Stimulated activated CD4-positive, alpha-beta T cell treated with anti-CD3 and anti-CD28 coated beads, Interleukin-2, amount 100 ng/mL, for 24 hours (primary cell): ENCODE results near the gene SORCS1.
"Not testable (repeated sequence)": the region's sequence is repeated elsewhere in the genome, so short reads cannot be mapped to it uniquely, and the experiment has no call there.

Experiments used
- DNase-seq, 2 donors: peaks; one replicate each; pipeline ENCODE4 v3.0.0-alpha.2; 2020

SORCS1 gene

DNA sequence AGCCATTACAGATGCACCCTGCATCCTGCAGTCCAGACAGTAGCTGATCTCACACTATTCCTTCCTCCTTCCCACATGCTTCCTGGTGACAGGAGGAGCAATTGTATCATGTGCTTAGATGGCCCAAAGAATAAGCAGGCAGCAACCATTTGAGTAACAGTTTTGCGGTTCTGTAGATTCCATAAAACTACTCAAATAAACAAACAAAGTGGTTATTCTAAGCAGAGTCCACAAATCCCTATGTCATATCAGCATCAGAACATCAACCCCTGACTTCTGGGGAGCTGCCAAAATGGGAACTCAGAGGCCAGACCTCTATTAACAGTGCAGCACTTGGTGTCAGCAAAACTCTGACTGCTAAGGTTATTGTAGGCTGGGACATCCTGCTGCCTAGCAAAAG lies 226.0 kb downstream of the SORCS1 start:
- DNase-seq: no peak

DNA sequence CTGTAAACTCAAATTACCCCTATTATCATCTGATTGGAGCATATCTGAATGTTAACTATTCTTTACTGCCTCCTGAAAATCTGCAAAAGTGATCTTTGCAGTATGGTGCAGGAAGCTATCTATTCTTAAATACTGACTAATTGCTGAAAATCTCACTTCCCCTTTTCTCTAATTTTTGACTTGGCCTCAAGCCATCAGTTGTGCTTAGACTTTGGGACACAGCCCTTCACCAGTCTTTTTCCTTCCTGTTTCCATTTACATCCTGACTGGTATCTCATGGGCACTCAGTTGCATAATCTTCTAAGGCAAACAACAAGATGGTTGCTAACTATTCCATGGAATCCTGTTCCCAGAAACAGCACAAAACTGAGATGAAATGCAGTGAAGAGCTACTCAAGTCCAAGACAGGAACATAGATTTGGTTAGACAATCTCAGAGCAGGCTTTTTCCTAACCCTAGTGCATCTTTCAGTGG lies 228.5 kb downstream of the SORCS1 start:
- DNase-seq: no peak

DNA sequence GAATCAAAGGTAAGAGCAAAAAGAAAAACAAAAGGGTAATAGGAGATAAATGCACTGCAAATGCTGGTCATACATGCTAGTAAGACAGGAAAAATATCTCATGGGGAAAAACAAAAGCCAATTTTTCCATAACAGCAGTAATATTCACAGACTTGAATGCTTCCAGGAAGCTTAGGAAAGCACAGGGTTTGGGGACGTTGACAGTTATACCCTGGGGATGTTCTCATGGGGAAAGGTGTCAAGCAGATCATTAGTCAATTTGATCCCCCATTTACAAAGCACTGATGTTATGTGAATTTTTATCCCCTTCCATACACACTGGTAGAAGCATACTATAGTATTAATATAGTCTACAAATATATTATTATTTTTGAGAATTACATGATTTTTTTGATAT lies 232.7 kb downstream of the SORCS1 start:
- DNase-seq: no peak

DNA sequence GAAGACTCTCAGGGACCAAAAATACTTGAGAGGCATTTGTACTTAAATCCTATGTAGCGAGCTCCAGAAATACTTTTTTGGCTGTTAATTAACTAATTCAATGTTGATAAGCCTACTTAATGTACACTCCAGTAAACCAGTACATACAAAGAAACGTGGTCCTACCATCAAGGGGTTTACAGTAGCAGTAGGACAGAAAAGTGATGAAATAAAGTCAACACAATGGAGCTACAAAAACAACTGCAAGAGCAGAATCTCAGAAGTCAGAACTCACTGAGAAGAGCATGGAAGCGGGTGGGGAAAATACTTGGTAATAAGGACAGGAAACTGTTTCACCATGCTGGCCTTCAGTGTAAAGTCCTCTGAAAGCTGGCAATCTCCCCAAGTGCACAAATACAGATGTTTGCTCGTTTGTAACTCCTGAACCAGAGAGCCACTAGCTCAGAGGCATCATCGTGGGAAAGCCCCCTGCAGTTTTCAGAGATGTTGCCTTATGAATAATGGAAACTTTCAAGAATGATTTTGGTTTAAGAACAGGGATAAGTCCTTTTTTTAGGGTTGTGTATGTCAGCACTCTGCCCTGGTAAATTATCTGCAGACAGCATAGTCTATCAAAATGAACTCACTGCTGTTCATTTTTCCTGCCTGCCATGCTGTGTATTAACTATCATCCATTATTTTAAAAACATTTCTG lies 233.2 kb downstream of the SORCS1 start:
- DNase-seq: no peak

DNA sequence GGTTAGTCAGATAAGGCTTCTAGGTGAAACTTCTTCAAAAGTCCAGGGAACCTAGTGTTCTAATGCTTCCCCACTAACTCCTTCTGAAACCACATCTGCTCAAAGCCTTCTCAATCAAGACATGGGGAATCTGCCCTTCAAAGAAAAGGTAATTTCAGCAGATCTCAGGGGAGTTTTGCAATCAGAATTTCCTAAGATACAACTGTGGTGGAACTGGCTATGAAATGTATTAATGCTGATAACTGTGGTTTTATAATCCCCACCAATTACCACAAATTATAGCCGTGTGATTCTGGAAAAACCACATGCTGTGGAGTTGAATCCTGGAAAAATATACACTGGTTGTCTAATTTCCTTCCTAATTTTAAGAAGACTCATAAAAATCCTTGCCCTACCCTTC lies 233.8 kb downstream of the SORCS1 start:
- DNase-seq: no peak

DNA sequence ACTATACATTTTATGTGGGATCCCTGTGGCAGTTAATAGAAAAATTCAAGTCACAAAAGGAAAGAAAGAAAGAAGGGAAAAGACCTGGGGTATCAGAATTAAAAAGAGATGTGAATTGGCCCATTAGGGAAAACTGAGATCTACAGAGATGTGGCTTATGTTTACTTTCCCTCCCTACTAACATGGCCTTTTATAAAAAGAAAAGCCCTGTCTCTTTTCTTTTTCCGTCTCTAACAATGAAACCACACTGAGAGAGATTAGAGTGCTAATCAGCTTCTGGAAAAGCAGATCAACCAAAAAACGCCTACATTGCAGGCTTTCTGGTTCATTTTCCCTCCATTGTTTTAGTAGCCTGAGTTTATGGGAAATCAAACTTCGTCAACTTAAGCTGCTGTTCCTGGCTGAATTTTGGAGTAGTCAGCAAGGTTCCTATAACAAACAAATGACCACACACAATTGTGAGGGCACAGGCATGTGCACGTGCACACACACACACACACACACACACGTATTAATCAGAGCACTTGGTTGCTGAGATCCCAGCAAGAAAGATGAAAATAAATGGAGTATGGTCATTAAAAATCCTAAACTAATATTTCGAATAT lies 235.1 kb downstream of the SORCS1 start:
- no peak for DNase-seq

DNA sequence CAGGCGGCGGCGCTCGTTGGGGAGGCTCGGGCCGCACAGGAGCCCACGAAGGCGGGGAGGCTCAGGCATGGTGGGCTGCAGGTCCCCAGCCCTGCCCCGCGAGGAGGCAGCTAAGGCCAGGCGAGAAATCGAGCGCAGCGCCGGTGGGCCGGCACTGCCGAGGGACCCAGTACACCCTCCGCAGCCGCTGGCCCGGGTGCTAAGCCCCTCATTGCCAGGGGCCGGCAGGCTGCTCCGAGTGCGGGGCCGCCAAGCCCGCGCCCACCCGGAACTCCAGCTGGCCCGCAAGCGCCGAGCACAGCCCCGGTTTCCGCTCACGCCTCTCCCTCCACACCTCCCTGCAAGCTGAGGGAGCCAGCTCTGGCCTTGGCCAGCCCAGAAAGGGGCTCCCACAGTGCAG lies 236.4 kb downstream of the SORCS1 start:
- DNase-seq: not testable (repeated sequence)

DNA sequence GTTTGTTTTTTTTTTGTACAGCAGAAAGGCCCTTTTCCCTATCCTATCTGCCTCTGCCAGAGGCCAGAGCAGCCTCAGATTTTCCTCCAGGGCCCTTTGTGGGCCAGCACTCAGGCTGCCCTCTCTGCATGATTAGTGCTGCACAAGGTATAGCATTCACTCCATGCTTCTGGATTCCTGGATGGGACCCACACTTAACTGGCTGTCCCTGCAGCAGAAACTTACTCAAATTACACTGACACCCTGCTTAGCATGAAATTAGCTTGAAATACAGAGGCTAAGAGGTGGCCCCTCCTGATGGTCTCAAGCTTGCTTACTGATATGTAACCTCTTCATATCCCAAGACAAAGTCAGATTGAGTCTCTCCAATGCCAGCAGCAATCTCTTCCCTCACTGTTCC lies 239.3 kb downstream of the SORCS1 start:
- DNase-seq: no peak

DNA sequence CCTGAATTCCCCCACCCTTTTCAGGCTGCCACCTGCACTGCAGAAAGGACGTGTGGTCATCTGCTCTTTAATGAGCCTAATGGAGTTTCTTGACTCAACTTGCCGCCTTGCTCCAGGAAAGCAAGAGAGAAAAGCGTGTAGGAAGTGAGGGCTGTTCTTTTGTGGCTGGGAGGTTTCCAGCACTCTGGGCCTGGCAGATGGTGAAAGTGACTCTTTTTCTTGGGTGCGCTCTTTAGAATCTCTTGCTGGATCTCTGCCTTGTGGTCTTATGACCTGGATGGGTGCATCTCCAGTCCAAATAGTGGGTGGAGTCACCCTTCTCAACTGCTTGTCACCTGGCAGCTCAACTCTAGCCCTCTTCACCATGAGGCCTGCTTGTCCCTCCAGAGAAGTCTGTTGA lies 244.0 kb downstream of the SORCS1 start:
- DNase-seq: no peak

DNA sequence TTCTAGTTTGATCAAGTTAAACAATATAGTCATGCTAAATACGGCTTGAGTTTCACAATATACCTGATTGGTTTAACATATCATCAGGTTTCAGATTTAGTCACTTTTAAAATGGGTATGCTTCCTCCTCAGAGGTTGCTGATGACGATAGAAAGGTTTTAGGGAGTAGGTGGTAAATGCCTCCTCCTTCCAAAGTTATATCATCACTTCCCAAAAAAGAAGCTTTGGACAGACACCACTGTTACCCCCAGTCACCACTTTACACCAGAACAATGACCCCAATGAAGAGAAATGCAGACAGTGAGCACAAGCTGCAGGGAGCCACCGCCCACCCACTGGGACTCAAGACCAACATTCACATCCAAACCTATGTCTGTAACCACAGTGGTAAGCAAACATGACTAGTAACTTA lies 244.6 kb downstream of the SORCS1 start:
- no peak for DNase-seq

DNA sequence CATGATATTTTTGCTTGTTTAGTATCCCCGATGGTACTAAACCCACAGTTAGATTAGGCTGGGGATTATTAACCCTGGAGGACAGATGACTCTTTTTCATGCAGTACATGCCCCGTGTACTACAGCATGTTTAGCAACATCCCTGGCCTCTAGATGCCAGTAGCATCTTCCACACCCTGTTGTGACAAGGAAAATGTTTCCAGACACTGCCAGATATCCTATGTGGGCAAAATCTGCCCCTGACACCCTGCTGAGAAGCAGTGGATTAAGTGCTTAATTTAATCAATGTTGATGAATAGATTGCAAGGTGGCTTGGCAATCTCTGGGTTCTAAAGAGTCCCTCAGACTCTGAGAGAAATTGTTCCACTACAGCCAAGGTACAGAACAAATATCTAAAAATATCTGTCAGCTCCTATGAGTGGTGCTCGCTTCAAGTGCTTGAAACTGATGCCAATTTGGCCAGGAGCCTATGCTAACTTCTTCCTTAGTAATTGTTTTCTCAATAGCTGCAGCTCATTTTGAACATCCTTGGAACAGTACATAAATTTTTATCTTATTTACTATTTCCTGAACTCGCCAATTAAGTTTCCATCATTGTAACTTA lies 247.0 kb downstream of the SORCS1 start:
- DNase-seq: no peak

DNA sequence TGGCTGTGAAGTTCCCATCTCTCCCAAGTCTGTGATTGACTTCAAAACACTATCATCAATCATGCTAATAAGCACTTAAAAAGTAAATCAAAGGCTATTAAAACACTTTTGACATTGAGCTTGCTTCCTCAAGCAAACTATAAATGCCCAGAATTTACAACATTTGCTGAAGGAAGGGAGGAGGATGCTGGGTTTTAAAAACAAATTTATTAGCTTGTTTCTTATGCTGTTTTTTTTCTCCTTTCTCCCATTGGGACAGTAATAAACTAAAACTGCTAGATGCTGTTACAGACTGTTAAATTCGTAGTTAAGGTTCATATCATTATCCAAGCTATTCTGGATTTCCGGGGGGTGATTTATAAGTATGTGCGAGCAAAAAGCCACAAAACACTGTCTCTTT lies 250.5 kb downstream of the SORCS1 start:
- DNase-seq: no peak

DNA sequence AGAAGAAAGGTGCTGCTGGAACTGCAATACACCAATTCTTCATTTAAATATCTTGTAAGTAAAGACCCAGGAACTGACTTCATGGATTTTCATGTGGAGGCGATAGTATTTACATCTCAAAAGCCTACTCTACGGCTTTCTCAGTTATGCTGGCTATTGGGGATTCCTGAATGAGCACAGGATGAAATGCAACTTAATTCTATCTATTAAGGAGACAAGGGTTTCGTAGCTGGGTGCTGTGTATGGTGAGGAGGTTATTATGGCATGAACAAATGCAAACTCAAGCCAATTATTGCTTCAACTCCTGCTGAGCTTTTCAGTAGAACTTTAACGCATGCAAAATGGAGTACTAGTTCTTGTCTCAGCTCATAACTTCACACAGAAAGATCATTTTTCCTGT lies 251.2 kb downstream of the SORCS1 start:
- no peak for DNase-seq

DNA sequence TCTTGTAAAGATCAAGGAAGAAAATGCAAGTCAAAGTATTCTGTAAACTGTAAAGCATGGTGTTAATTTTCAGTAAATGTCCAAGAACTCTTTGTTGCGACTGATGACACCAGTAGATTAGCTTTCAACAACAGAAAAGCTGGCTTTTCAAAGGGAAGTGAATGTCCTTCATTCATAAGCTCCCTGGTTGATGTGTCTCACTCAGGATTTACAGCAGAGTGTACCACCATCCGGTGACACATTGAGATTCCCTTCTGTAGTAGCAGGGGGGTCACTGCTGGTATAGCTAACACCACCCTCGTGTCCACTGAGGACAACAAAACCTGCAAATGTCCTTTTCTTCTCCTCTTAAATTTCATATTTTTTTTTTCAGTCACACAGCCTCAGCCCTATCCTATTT lies 253.4 kb downstream of the SORCS1 start:
- no peak for DNase-seq

DNA sequence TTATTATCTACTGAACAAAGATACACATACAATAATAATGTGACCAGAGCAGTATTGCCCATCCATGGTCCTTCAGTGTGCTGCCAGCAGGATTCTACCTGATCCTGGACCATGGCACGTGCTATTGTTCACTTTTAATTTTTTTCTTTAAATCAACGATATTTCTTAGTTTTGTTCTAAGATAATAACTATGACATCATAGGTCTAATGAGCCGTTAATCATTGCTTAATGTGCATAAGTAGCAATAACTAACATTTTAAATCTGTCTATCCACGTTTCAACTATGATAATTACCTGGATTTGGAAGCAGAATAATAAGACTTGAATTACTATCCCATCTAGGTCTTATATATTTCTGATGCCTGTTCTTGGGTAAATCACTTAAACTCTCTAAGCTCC lies 253.8 kb downstream of the SORCS1 start:
- DNase-seq: no peak

DNA sequence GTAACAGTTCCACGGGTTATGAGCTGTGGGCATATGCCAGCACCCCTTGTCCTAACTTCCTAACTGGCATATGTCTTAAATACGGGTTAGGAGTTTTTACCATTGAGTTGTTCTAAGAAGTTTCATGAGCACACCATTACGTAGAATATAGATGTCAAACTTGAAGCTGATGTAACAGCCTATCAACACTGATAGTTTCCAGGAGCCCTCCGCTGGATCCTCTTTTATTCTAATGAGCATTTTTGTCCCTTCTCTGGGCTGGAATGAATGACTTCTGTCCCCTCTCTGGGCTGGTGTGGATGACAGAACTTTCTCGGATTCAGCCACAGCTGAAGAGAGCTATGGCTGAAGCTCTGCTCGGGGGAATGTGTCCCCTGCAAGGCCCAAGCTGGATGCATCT lies 256.3 kb downstream of the SORCS1 start:
- DNase-seq: no peak

DNA sequence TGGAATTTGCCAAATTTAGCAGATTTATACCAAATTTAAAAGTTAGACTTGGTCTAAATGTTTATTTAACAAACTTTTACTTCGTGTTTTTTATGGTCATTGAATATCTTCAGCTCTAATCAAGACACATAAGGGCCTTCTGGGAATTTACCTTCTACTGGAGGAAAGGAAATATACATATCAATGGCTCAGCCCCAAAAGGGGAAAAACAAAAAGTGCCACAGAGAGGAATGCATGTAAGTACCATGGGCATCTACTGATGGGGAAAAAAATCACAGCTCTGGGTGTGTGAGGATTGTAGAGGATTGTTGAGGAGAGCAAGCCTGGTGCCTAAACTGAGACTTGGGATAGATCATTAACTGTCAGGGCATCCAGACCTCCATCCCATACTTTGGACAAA lies 260.3 kb downstream of the SORCS1 start:
- no peak for DNase-seq

DNA sequence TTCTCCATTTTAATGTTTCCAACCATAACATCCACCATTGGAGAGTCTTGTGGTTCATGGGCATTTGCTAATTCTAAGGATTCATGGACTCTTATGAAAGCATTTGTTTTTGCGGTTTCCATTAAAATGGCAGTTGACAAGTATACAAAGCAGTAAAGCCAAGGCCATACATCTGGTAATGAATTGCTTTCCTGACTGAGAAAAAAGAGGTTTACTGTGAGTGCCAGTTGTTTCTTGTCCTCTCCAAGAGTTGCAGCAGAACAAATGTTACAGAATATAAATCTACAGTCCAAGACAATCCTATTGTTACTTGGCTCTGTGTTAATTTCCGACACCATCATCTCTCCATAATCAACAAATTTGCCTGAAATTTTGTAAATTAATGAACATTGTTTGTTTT lies 261.3 kb downstream of the SORCS1 start:
- no peak for DNase-seq

DNA sequence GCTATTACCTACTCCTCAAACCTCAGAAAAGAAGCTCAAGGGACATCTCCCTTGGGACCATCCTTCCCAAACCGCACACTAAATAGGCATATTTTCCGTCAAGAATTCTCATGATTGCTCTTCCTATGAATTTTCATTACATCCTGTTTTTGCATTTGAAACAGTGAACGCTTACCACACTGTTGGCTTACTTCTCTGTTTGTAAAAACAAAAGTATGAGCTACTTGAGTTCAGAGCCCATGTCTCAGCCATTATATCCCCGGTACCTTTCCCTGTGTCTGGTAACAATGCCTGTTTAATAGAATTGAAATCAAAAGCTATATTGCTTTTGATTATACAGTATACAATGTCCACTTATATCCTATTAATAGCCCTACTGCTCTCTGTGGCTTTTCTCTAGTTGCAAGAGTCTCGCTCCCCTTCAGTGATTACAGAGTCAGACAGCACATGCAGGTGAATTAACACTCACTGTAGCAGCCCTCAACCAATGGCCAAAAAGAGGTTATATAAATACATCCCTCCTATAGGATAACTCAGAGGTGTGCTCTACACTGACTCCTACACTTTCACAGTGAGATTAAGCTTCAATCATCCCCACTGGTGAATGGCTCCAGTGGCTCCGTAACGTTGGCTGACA lies 264.4 kb downstream of the SORCS1 start:
- DNase-seq: no peak

DNA sequence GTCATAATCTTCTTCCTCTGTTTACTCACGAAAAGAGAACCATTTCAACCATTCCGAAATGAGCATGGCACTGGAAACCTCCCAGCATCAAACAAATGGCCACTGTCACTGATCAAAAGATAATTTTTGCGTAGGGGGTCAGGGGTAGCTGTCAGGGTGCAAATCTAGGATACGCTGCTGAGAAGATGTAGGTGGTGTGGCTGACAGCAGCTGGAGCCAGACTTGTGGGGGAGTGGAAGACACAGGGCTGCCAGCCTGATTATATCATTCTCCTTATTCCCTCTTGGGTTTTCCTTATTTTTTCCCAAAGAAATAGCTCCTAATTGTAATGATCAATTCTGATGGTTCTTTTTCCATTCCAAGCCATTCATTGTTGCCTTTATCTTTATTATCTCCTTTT lies 266.1 kb downstream of the SORCS1 start:
- no peak for DNase-seq

DNA sequence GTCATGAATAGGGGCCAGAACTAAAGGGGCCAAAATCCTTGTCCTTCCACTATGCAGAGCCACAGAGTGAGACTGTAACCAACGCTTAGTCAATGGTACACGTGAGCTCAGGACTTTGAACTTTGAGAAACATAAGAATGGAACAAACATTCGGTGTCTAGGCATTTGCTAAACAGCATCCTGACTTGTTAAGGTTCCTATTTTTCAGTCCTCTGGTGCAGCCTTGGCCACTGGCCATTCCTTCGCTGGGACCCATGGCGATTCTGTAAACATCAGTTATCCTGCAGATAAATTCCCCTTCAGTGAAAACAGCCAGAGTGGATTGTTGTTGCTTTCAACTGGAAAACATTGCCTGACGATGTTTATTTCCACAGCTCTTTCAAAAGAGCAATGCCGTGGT lies 266.8 kb downstream of the SORCS1 start:
- DNase-seq: no peak

DNA sequence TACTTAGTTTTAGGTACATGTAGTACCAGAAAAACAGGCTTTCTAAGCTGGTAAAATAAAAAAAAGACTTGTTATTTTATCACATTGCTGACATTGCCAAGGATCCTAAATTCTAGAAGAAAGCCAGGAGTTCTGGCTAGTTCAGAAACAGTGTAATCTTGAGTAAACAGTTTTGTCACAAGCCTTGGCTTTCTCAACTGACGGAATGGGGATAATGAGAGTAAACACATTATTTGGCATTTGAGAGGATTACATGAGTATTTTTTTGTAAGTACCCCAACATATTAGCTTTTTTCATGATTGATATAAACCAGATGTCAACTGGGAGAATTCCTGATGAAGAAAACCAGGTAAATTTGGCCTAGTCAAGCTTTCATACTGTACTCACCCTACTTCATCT lies 269.8 kb downstream of the SORCS1 start:
- DNase-seq: no peak

DNA sequence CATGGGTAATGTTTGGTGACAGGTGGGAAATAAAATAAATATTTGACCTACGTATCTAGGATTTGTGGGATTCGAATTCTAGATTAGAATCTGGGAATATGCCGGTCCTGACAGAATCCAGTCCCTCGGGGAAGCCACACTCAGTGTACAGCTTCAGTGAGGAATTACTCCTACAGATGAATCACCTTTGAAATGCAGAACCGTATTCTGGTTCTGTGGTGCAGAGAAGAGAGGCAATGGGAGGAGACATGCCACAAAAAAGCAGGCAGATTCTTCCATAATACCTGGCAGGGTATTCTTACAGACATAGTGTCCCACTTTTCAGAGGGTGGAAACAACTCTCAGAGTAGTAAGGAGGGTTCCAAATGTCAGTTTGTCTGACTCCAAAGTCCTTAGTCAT lies 286.9 kb downstream of the SORCS1 start:
- DNase-seq: no peak

DNA sequence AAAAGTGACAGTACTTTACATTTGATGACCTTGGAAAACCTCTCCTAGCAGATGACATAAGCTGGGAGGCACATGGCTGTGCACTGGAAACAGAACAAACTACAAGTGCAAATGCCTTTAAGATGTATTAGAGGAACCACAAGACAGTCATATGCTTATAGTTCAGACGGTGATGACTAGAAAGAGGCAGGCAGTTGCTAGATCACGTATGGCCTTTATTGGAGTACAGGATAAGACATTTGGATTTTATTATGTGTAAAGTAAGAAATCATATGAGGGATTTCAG lies 290.0 kb downstream of the SORCS1 start:
- no peak for DNase-seq
